GM23338 (cell line): Measurements from ENCODE around the gene SERGEF.

Experiments
- EZH2 ChIP-seq: fragments of 200-600 bp; sonication (generic); IDR thresholded peaks from one replicate; pipeline ENCODE4 v1.8.0; 2017; ENCODE audit warnings: antibody characterized with exemption, mild to moderate bottlenecking, low read depth; ENCODE audit not compliant: unreplicated experiment
- EZH2phosphoT487 ChIP-seq: fragments of 200-600 bp; sonication (generic); IDR thresholded peaks from one replicate; pipeline ENCODE4 v1.8.1; 2018; ENCODE audit warnings: antibody characterized with exemption; ENCODE audit not compliant: unreplicated experiment
- JUNB ChIP-seq: IDR thresholded peaks from one replicate; pipeline ENCODE4 v1.6.1; 2016; ENCODE audit warnings: antibody characterized with exemption; ENCODE audit not compliant: unreplicated experiment
- POLR2AphosphoS5 ChIP-seq: IDR thresholded peaks from 2 replicates; pipeline ENCODE4 v1.6.1; 2016; ENCODE audit warnings: antibody characterized with exemption, low read depth
- TF ChIP-seq, protein P1 (sequence below), 2 experiments: fragments of 200-600 bp in 1 of 2; sonication (generic) in 1 of 2; conservative IDR thresholded peaks; 2 replicates each; pipeline versions ENCODE4 v1.5.1 to v1.6.1; 2016 to 2017; ENCODE audit warnings: antibody characterized with exemption in 2 of 2, low read depth in 2 of 2, mild to moderate bottlenecking in 2 of 2, moderate library complexity in 1 of 2
- TF ChIP-seq, protein P2 (sequence below): IDR thresholded peaks from one replicate; pipeline ENCODE4 v1.6.1; 2018; ENCODE audit warnings: antibody characterized with exemption; ENCODE audit not compliant: unreplicated experiment

DNA sequence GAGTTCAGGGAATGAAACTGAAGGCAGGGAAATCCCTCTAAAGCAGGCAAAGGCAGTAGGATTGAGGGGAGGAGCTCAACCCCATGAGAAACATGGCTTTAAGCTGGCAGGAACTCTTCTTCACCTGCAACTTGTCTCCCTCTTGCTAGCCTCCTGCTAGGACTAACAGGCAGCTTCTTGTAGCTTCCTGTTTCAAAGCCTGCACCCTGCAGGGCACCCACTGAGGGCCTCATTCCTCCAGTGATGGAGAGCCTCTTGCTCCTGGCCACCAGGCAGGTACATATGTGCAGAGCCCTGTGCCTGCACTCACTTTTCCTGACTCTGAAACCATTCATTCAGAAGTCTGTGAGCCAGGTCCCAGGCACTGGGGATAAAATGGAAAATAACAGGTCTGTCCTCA lies 137.0 kb downstream of the SERGEF start:
- TF ChIP-seq POLR2AphosphoS5 (no peak), EZH2phosphoT487 (no peak), EZH2 (no peak), JUNB (no peak)
- TF ChIP-seq, protein P1, sequence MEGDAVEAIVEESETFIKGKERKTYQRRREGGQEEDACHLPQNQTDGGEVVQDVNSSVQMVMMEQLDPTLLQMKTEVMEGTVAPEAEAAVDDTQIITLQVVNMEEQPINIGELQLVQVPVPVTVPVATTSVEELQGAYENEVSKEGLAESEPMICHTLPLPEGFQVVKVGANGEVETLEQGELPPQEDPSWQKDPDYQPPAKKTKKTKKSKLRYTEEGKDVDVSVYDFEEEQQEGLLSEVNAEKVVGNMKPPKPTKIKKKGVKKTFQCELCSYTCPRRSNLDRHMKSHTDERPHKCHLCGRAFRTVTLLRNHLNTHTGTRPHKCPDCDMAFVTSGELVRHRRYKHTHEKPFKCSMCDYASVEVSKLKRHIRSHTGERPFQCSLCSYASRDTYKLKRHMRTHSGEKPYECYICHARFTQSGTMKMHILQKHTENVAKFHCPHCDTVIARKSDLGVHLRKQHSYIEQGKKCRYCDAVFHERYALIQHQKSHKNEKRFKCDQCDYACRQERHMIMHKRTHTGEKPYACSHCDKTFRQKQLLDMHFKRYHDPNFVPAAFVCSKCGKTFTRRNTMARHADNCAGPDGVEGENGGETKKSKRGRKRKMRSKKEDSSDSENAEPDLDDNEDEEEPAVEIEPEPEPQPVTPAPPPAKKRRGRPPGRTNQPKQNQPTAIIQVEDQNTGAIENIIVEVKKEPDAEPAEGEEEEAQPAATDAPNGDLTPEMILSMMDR (conservative IDR thresholded peaks at IDR 0.05; ENCODE audit: low read depth in 2 of 2) = no peak
- TF ChIP-seq, protein P2, sequence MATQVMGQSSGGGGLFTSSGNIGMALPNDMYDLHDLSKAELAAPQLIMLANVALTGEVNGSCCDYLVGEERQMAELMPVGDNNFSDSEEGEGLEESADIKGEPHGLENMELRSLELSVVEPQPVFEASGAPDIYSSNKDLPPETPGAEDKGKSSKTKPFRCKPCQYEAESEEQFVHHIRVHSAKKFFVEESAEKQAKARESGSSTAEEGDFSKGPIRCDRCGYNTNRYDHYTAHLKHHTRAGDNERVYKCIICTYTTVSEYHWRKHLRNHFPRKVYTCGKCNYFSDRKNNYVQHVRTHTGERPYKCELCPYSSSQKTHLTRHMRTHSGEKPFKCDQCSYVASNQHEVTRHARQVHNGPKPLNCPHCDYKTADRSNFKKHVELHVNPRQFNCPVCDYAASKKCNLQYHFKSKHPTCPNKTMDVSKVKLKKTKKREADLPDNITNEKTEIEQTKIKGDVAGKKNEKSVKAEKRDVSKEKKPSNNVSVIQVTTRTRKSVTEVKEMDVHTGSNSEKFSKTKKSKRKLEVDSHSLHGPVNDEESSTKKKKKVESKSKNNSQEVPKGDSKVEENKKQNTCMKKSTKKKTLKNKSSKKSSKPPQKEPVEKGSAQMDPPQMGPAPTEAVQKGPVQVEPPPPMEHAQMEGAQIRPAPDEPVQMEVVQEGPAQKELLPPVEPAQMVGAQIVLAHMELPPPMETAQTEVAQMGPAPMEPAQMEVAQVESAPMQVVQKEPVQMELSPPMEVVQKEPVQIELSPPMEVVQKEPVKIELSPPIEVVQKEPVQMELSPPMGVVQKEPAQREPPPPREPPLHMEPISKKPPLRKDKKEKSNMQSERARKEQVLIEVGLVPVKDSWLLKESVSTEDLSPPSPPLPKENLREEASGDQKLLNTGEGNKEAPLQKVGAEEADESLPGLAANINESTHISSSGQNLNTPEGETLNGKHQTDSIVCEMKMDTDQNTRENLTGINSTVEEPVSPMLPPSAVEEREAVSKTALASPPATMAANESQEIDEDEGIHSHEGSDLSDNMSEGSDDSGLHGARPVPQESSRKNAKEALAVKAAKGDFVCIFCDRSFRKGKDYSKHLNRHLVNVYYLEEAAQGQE = no peak
